Sigmoid colon (tissue), 4 donors: Measurements from ENCODE around the gene MTMR3.

Experiments used
- CTCF ChIP-seq, 4 experiments: fragments of 450-650 bp in 3 of 4; fragments of 200-600 bp in 1 of 4; IDR thresholded peaks; one replicate each; pipeline ENCODE4 v1.5.1; 2016 to 2019; ENCODE audit warnings: antibody characterized with exemption in 4 of 4, mild to moderate bottlenecking in 3 of 4, moderate library complexity in 2 of 4
- EP300 ChIP-seq, 4 donors: sonication (generic); formaldehyde crosslinking; IDR thresholded peaks; one replicate each; pipeline ENCODE4 v1.6.1; 2017; ENCODE audit warnings: antibody characterized with exemption in 4 of 4
- POLR2A ChIP-seq, 2 donors: fragments of 450-650 bp; IDR thresholded peaks; one replicate each; pipeline ENCODE4 v1.6.1; 2016; ENCODE audit warnings: antibody characterized with exemption in 2 of 2, mild to moderate bottlenecking in 2 of 2, moderate library complexity in 2 of 2
- POLR2AphosphoS5 ChIP-seq, 4 donors: sonication (generic); formaldehyde crosslinking; IDR thresholded peaks; one replicate each; pipeline ENCODE4 v1.6.1; 2017; ENCODE audit warnings: antibody characterized with exemption in 4 of 4

GRCh38 chr22:29842172-29842571 is 40.8 kb upstream of the MTMR3 start:
- TF ChIP-seq CTCF (IDR thresholded peaks at IDR 0.05) (no peak), POLR2AphosphoS5 (IDR thresholded peaks at IDR 0.05) (no peak), POLR2A (IDR thresholded peaks at IDR 0.05) (no peak), EP300 (IDR thresholded peaks at IDR 0.05) (no peak)
